ENCODE results near the gene MAP1LC3B2.

Gene MAP1LC3B2

DNA sequence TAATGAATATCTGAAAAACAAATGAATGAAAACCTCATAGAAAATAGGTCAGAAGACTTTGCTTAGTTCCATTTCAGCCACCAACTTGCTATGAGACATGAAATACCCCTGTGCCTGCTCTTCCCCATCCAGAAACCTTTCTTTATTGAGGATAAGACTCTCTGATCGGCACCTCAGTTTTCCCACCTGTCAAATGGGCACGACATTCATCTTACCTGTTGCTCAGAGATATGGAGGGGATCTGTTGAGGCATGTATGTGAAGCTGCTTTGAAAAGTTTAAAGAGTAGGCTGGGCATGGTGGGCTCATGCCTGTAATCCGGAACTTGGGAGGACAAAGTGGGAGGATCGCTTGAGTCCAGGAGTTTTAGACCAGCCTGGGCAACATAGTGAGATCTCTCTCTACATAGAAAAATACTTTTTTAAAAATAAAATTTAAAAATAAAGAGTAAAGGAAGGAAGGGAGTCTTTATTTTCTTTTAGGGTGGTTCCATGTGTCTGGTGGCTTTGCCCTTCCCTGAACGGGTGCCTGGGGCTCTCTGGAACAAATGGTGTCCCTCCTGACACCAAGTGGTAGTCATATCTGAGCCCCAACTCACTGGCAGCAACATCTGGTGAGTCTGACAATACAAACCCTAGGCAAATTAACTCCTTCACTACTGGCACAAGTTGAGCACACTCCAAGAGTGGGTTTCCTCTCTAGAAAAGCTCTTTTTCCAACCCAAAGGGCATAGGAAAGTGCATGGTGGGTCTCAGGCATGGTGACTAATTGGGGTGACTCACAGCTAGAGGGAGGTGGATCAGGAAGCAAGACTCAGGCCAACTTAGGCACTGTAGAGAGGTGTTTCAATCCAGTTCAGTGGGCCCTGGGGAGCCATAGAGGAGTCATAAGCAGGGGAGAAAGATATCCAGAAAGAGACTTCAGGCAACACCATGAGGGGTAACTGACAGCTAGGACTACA is 42.1 kb downstream of the MAP1LC3B2 start:
- H3K4me3 ChIP-seq (ENCODE audit: low read depth, low read length): no peak overlapping the region
- H3K27me3 ChIP-seq (replicated peaks): no peaks in the 10 kb centered on the region
- no peaks in the 10 kb centered on the region for H3K36me3 ChIP-seq (replicated peaks)
- in situ Hi-C loops (cut with HindIII; ENCODE audit: low pct_ligation_motif_present, low sequenced_read_pairs): no loop called here
- DNase-seq: peak; percentile 24
- TF ChIP-seq, protein P1, sequence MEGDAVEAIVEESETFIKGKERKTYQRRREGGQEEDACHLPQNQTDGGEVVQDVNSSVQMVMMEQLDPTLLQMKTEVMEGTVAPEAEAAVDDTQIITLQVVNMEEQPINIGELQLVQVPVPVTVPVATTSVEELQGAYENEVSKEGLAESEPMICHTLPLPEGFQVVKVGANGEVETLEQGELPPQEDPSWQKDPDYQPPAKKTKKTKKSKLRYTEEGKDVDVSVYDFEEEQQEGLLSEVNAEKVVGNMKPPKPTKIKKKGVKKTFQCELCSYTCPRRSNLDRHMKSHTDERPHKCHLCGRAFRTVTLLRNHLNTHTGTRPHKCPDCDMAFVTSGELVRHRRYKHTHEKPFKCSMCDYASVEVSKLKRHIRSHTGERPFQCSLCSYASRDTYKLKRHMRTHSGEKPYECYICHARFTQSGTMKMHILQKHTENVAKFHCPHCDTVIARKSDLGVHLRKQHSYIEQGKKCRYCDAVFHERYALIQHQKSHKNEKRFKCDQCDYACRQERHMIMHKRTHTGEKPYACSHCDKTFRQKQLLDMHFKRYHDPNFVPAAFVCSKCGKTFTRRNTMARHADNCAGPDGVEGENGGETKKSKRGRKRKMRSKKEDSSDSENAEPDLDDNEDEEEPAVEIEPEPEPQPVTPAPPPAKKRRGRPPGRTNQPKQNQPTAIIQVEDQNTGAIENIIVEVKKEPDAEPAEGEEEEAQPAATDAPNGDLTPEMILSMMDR (IDR thresholded peaks at IDR 0.05; ENCODE audit: low read depth, low read length, missing control alignments): no peak
- no peak overlapping the region for H3K27ac ChIP-seq

DNA sequence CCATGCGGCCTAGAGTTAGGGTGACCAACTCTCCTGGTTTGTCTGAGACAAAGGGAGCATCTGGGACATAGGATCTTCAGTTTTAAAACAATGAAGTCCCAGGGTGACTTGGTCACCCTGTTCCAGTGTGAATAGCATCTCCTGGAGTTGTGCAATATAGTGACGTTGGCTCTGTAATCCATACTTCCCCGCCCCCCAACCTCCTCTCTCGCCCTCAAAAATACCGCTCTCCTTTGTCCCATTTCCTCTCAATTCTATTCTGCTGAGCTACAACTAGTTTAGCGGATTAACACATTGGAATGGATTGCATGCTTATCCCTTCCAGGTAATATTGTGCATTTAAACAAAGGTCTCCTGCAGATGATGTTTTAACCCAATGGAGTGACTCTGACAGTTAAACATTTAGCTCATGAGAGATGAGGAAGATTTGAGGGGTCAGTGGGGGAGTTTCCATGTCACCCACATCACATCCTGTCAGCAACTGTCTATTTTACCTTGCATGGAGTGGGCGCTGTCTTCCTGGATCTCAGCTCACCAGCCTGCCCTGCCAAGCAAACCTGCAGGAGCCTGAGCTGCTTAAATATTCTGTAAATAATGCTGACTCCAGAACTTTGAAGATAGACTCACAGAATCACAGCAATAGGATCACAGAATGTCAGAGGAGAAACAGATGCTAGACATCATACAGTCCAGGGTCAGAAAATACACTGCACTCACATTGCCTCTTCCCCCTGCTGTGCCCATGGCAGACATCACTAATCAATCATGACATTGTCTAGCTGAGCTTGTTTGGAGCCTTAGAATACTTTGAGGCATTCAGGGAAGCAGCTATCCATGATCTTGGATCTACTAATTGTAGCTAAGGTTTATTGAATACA is 43.0 kb downstream of the MAP1LC3B2 start:
- no peak overlapping the region for H3K4me3 ChIP-seq (ENCODE audit: low read depth, low read length)
- no peak overlapping the region for H3K27ac ChIP-seq
- no peaks in the 10 kb centered on the region for H3K36me3 ChIP-seq (replicated peaks)
- DNase-seq: no peak
- H3K27me3 ChIP-seq (replicated peaks): no peaks in the 10 kb centered on the region
- in situ Hi-C loops (cut with HindIII; ENCODE audit: low pct_ligation_motif_present, low sequenced_read_pairs): no loop called here
- TF ChIP-seq, protein P1 (IDR thresholded peaks at IDR 0.05; ENCODE audit: low read depth, low read length, missing control alignments): no peak

DNA sequence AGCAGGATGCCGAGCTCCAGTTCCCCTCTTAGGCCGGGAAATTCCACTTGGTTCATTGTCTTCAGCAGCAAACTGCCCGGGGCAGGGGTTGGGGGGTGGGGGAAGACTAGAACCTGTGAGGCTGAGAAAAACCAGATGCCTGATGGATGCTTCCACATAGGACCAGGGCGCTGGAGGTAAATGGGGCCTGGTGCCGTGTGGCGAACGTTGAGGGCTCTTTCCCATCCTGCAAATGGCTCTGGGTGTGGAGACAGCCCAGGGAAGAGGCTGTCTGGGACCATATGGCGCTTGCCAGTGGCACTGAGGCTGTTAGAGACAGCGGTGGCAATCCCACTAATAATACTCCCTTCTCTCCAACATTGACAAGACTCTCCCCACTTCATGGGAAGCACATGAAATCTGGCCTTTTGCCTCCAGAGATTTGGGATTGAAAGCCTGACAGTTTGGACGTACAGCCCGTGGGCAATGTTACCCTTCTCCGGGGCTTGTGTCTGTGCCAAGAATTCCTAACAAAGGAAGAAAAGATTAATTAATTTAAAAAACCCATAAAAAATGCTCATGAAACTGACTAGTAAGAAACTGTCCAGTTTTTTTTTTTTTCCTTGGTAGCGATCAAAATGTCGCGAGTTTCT is 44.5 kb downstream of the MAP1LC3B2 start:
- no peak for DNase-seq
- Histone ChIP-seq H3K36me3 (replicated peaks) (no peaks in the 10 kb centered on the region), H3K4me3 (ENCODE audit: low read depth, low read length) (no peak overlapping the region), H3K27me3 (replicated peaks) (no peaks in the 10 kb centered on the region), H3K27ac (no peak overlapping the region)
- in situ Hi-C loops (cut with HindIII; ENCODE audit: low pct_ligation_motif_present, low sequenced_read_pairs): no loop called here
- TF ChIP-seq, protein P1 (IDR thresholded peaks at IDR 0.05; ENCODE audit: low read depth, low read length, missing control alignments): no peak

DNA sequence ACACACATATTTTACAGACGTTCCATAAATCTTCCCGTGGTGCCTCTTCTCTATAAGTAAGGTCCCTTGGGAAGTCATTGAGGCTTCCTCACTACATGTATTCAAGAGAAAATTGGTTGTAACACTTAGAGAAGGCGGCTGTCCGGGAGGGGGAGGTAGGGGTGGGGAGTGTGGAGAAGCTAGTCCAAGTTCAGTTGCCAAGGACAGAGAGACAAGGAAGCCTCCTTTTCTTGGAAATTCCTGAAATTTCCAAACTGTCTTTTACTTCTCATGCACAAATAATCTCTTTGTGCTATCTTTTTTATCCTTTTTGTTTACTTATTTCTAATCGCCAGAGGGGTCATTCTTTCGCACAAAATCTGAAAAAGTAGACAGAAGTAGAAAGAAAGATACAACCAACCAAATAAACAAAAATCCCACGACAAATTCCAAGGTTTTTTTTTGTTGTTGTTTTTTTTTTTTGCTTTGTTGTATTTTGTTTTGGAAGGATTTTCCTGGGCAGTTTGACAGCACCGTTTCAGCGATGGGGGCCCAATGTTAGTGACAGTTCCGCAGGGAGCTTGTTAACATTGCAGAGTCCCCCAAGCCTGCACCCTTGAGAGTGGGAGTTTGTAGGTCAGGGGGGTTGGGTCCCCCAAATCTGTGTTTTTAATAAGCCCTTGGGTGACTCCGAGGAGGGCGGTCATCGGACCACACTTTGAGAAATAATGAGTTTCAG is 45.2 kb downstream of the MAP1LC3B2 start:
- in situ Hi-C loops (cut with HindIII; ENCODE audit: low pct_ligation_motif_present, low sequenced_read_pairs): no loop called here
- no peaks in the 10 kb centered on the region for H3K36me3 ChIP-seq (replicated peaks)
- TF ChIP-seq, protein P1 (IDR thresholded peaks at IDR 0.05; ENCODE audit: low read depth, low read length, missing control alignments): no peak
- H3K27me3 ChIP-seq (replicated peaks): no peaks in the 10 kb centered on the region
- no peak overlapping the region for H3K4me3 ChIP-seq (ENCODE audit: low read depth, low read length)
- no peak overlapping the region for H3K27ac ChIP-seq
- no peak for DNase-seq

DNA sequence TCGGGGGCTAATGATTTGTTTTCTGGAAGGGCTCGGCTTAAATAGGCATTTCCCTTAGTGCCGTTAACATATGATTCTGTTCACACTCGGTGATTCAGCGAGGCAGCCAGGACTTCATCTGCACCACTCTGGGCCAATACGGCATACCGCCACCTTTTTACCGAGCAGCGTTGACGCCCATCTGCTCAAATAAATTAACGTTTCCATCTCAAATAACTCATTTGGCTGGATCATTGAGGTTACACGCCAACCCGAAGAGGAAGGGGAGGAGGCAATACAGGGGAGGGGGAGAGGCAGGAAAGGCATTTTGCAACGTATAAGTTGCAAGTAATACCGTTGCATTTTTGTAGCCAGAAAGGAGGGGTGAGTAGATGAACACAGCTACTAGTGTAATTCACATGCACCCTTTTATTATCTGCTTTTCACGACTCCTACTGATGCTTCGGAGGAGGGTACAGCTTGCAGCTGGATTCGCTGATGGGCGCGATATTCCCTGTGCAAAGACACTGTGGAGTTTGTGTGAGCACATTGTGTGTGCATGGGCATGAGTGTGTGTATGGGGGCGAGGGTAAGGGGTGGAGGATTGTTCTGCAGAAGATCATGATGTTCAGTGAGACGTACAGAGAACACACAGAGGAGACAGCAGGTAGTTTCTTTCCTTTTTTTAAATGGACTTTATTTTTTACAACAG is 45.9 kb downstream of the MAP1LC3B2 start:
- Histone ChIP-seq H3K36me3 (replicated peaks) (no peaks in the 10 kb centered on the region), H3K27ac (no peak overlapping the region), H3K27me3 (replicated peaks) (no peaks in the 10 kb centered on the region), H3K4me3 (ENCODE audit: low read depth, low read length) (no peak overlapping the region)
- TF ChIP-seq, protein P1 (IDR thresholded peaks at IDR 0.05; ENCODE audit: low read depth, low read length, missing control alignments): no peak
- no peak for DNase-seq
- in situ Hi-C loops (cut with HindIII; ENCODE audit: low pct_ligation_motif_present, low sequenced_read_pairs): no loop called here

Measured in brain microvascular endothelial cell (primary cell).